ENCODE measurements around the gene RNF121.

The RNF121 gene

GRCh38 chr11:72045849-72046248 is 117.0 kb downstream of the RNF121 start:
- H4K20me1 ChIP-seq (ENCODE audit: control insufficient read depth, insufficient read depth, low read depth, low read length): 0 out of 2 replicates have a peak, but pooled peaks cover 3% of the 10 kb centered on the region
- H3F3A ChIP-seq (ENCODE audit: control insufficient read depth, insufficient read depth): peaks cover 15% of the 10 kb centered on the region
- H3K9me2 ChIP-seq (replicated peaks; ENCODE audit: control insufficient read depth, low read length): no peaks in the 10 kb centered on the region
- H3K36me3 ChIP-seq (ENCODE audit: control insufficient read depth, low read length): peaks cover 25% of the 10 kb centered on the region
- H3K4me1 ChIP-seq (ENCODE audit: control insufficient read depth, low read length): peaks cover 27% of the 10 kb centered on the region
- H3K27ac ChIP-seq (ENCODE audit: low read depth, low read length): no peak overlapping the region
- no peak overlapping the region for H3K4me2 ChIP-seq (ENCODE audit: low read length)
- H3K9me3 ChIP-seq (ENCODE audit: control insufficient read depth, insufficient read depth, low read length): no peaks in the 10 kb centered on the region
- H3K27me3 ChIP-seq (ENCODE audit: control insufficient read depth, low read length): no peaks in the 10 kb centered on the region
- no peak for TF ChIP-seq EZH2phosphoT487 (IDR thresholded peaks at IDR 0.05; ENCODE audit: borderline replicate concordance, low read length)
- TF ChIP-seq CTCF (IDR thresholded peaks at IDR 0.05; ENCODE audit: low read depth, low read length, poor library complexity, severe bottlenecking): no peak
- peaks cover 55% of the 10 kb centered on the region for H3K79me2 ChIP-seq (ENCODE audit: control insufficient read depth, low read length)
- no peak overlapping the region for H3K4me3 ChIP-seq (ENCODE audit: low read length)

All from DOHH2 (cell line).